Activated CD8-positive, alpha-beta T cell treated with anti-CD3 and anti-CD28 coated beads, Interleukin-2, amount 10 ng/mL, durations not matched to agents 7 days and 5 days (primary cell): ENCODE data around the gene PRIM2. TPM values are rescaled to one million over a fixed set of nuclear protein-coding genes. Genes with fewer than 3 reads are reported as not detected.
"Not testable (repeated sequence)": the region's sequence is repeated elsewhere in the genome, so short reads cannot be mapped to it uniquely, and the experiment has no call there.

ENCODE experiments used
- ATAC-seq: fragments of 150-1000 bp; cut with Tn5 transposase; one replicate; pipeline ENCODE4 v1.10.0; 2021; ENCODE audit warnings: moderate library complexity
- CTCF ChIA-PET: fragments of 350-600 bp; sonication (Branson Sonifier 250); formaldehyde crosslinking; loops from one replicate; lab custom pipeline; 2021; ENCODE audit warnings: antibody characterized with exemption; lab: Charles Lee
- POLR2A ChIA-PET: fragments of 350-600 bp; sonication (Branson Sonifier 250); formaldehyde crosslinking; loops from one replicate; lab custom pipeline; 2021; ENCODE audit warnings: antibody characterized with exemption; lab: Charles Lee
- DNase-seq: peaks from one replicate; pipeline ENCODE4 v3.0.0-alpha.2; 2020
- H3K27ac Mint-ChIP-seq: one replicate; pipeline ENCODE4 v1.8.0; 2021; ENCODE audit warnings: mild to moderate bottlenecking, mixed read lengths
- H3K27me3 Mint-ChIP-seq: one replicate; pipeline ENCODE4 v1.8.0; 2021; ENCODE audit warnings: low read depth, mixed read lengths
- H3K36me3 Mint-ChIP-seq: one replicate; pipeline ENCODE4 v1.8.0; 2021; ENCODE audit warnings: low read depth, mixed read lengths
- H3K4me1 Mint-ChIP-seq: one replicate; pipeline ENCODE4 v1.8.0; 2021; ENCODE audit warnings: low read depth, mixed read lengths
- H3K4me3 Mint-ChIP-seq: one replicate; pipeline ENCODE4 v1.8.0; 2021; ENCODE audit warnings: mild to moderate bottlenecking, mixed read lengths
- H3K9me3 Mint-ChIP-seq: one replicate; pipeline ENCODE4 v1.8.0; 2022; ENCODE audit warnings: mixed read lengths; ENCODE audit not compliant: insufficient read depth
- total RNA-seq, 2 experiments: library from RNA; stranded (reverse); gene quantifications; one replicate each; pipeline ENCODE4 v1.2.3, GENCODE V29; 2021

The PRIM2 gene, protein sequence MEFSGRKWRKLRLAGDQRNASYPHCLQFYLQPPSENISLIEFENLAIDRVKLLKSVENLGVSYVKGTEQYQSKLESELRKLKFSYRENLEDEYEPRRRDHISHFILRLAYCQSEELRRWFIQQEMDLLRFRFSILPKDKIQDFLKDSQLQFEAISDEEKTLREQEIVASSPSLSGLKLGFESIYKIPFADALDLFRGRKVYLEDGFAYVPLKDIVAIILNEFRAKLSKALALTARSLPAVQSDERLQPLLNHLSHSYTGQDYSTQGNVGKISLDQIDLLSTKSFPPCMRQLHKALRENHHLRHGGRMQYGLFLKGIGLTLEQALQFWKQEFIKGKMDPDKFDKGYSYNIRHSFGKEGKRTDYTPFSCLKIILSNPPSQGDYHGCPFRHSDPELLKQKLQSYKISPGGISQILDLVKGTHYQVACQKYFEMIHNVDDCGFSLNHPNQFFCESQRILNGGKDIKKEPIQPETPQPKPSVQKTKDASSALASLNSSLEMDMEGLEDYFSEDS
- 10 to 100 TPM; 41.4 to 46.5 TPM for total RNA-seq

- peak; percentile 89 for DNase-seq
- no peaks in the 10 kb centered on the region for H3K9me3 Mint-ChIP-seq
- peaks cover 9% of the 10 kb centered on the region for H3K27me3 Mint-ChIP-seq
- peak; percentile 91 for ATAC-seq
- H3K4me3 Mint-ChIP-seq: peak within 1 kb of the TSS; percentile 100
- ChIA-PET CTCF (interaction anchor here (0.7 to 5.3 kb wide), 33 partner anchors 8 to 775 kb away, joined by 3 to 113 read pairs (median 4); partner anchors contain the start of genes BAG2, BEND6, RAB23 and ZNF451), POLR2A (interaction anchor here (1.0 kb wide), 2 partner anchors 228 to 415 kb away, joined by 3 read pairs; partner anchors contain the start of gene ZNF451)
- H3K27ac Mint-ChIP-seq: peak within 1 kb of the TSS; percentile 97
- H3K36me3 Mint-ChIP-seq: peaks cover 44% of the 10 kb centered on the region
- H3K4me1 Mint-ChIP-seq: peaks cover 42% of the 10 kb centered on the region
These were observed at the start of gene PRIM2 for GRCh38 chr6:57317060-57317943. Gene PRIM2, plus strand, starts transcription at chr6:57317630. Its CDS starts 816 bp downstream, at chr6:57318446.

DNA sequence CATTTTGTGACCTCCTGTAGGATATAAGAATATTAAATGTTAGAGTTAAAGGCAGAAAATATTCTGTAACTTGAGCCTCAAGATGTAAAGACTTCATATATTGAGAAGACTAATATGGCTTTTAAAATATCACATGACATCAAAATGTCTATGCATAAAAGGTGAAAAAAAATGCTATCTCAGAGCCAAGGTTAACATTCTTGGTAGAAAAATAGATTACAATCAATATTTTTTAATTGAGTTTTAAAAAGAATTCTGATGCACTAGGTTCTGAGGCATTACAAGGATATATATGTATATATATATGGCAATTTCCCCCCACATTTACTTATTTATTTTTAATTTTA lies 49.2 kb upstream of the PRIM2 start:
- Mint-ChIP-seq H3K27ac (no peak overlapping the region), H3K27me3 (peaks cover 13% of the 10 kb centered on the region), H3K4me1 (no peaks in the 10 kb centered on the region), H3K4me3 (no peak overlapping the region), H3K9me3 (no peaks in the 10 kb centered on the region), H3K36me3 (no peaks in the 10 kb centered on the region)
- POLR2A ChIA-PET: no interaction called here
- DNase-seq (no peak), ATAC-seq (no peak)
- CTCF ChIA-PET: no interaction called here

- H3K27ac Mint-ChIP-seq, H3K4me3 Mint-ChIP-seq, ATAC-seq, CTCF ChIA-PET, H3K9me3 Mint-ChIP-seq, H3K4me1 Mint-ChIP-seq, H3K36me3 Mint-ChIP-seq, POLR2A ChIA-PET, DNase-seq: not testable (repeated sequence)
- H3K27me3 Mint-ChIP-seq: peaks cover 12% of the 10 kb centered on the region
These were observed 43.2 kb upstream of the PRIM2 start for GRCh38 chr6:57274113-57274824.

GRCh38 chr6:57275384-57275783 lies 42.0 kb upstream of the PRIM2 start:
- CTCF ChIA-PET: no interaction called here
- no peak for ATAC-seq
- H3K4me3 Mint-ChIP-seq: no peak overlapping the region

DNA sequence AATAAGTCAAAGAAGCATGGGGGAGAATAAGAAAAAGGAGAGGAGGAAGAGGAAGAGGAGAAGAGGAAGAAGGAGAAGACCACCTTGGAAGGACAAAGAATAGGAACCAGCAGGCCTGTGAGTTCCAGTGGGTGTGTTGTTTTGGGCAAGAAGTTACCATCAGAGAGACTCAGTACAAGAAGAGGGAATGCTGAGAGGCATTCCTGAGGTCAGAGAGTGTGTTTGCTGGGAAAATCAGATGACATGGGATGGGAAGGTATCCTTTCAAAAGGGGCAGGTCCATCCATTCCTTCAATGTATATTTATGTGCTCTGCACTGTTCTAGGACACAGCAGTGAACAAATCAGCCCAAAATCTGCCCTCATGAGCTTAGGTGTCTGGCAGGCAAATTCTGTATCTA lies 40.5 kb upstream of the PRIM2 start:
- Mint-ChIP-seq H3K4me1 (no peaks in the 10 kb centered on the region), H3K27ac (no peak overlapping the region), H3K9me3 (no peaks in the 10 kb centered on the region), H3K36me3 (no peaks in the 10 kb centered on the region), H3K27me3 (peaks cover 9% of the 10 kb centered on the region), H3K4me3 (no peak overlapping the region)
- ChIA-PET POLR2A (no interaction called here), CTCF (no interaction called here)
- DNase-seq: no peak
- ATAC-seq: no peak

More at GRCh38 chr6:57275384-57275783, 42.0 kb upstream of the PRIM2 start:
- Mint-ChIP-seq H3K4me1 (no peaks in the 10 kb centered on the region), H3K27me3 (peaks cover 16% of the 10 kb centered on the region), H3K9me3 (no peaks in the 10 kb centered on the region), H3K36me3 (no peaks in the 10 kb centered on the region), H3K27ac (no peak overlapping the region)
- no peak for DNase-seq
- POLR2A ChIA-PET: no interaction called here

DNA sequence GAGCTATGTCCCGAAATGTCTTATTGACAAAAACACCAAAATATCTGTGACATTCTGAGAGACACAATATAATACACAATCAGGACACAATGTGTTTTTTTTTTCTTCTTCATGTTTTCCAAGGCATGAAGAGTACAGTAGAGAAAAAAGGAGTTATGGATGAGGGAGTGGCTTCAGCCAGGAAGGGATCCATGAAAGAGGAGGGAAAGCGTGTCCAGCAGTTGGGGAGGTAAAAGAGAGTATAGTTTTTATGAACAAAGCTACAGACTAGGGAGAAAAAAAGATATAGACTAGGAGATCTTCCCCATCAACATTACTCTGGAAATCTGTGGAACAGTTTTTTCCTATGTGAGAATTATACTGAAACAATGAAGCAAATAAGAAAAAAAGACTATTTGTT lies 38.9 kb upstream of the PRIM2 start:
- Mint-ChIP-seq H3K4me3 (no peak overlapping the region), H3K9me3 (no peaks in the 10 kb centered on the region), H3K27me3 (peaks cover 7% of the 10 kb centered on the region), H3K27ac (no peak overlapping the region), H3K4me1 (no peaks in the 10 kb centered on the region), H3K36me3 (no peaks in the 10 kb centered on the region)
- ChIA-PET POLR2A (no interaction called here), CTCF (no interaction called here)
- ATAC-seq: no peak
- no peak for DNase-seq

DNA sequence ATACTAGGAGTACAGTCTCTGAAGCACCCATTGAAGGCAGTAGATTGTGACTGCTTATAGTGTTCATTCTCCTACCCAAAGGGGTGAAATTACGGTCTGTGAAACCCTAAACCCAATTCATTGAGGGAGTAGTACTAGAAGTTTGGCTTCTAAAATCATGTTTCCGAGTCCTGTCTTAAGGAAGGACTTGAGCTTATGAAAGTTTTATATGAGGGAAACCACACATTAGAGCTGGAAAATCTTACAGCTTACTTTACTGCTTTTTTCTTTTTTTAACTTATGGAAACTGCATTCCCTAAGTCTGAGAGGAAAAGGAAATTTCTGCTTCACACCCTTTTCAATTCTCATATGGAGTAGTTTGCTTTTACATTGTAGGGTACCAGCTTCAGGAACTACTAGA lies 38.4 kb upstream of the PRIM2 start:
- CTCF ChIA-PET: no interaction called here
- POLR2A ChIA-PET: no interaction called here
- Mint-ChIP-seq H3K27me3 (peaks cover 7% of the 10 kb centered on the region), H3K4me1 (no peaks in the 10 kb centered on the region), H3K4me3 (no peak overlapping the region), H3K27ac (no peak overlapping the region), H3K9me3 (no peaks in the 10 kb centered on the region), H3K36me3 (no peaks in the 10 kb centered on the region)
- no peak for ATAC-seq
- no peak for DNase-seq

DNA sequence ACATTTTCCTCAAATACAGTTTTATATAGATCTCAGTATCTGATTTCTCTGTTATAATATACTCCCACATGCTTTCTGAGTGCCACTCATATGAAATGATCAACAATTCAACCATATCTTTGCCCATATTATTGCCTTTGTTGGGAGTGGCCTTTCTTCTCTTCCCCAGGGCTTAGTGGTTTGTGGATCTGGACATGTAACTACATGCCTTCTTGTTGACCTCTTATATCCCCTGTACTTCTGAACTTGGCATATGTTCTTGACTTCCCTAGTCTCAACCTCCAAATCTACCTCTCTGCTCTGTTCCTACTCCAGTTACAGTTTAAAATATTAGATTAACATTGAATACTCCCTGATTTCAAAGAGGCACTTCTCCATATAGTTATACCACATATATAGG lies 34.3 kb upstream of the PRIM2 start:
- CTCF ChIA-PET: no interaction called here

DNA sequence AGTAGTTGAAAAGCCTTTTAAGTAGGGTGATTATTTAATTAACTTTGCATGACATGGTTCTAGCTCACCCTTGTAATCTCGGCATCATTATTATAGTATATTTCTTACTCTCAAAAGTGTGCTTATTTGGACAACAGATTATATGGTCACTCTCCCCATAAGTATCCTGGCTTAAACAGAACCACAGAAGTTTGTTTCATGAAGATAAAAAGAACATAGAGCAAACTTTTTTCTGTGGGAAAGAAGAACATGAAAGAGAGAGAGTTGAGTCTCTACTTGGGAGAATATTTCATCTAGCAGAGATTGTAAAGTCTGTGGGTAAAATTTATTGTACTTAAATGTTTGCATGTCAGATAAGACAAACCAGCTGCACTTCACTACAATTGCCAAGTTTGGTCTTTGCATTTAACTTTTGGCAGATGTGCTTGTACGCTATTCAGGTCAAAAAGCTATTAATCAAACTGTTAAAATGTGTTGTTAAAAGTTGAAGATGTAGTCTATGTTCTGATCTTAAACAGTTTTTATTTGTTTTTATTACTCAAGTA lies 33.4 kb upstream of the PRIM2 start:
- Mint-ChIP-seq H3K4me3 (no peak overlapping the region), H3K9me3 (no peaks in the 10 kb centered on the region), H3K27ac (no peak overlapping the region), H3K4me1 (no peaks in the 10 kb centered on the region), H3K27me3 (peaks cover 7% of the 10 kb centered on the region), H3K36me3 (no peaks in the 10 kb centered on the region)
- CTCF ChIA-PET: no interaction called here
- ATAC-seq (no peak), DNase-seq (no peak)
- POLR2A ChIA-PET: no interaction called here

More for the DNA sequence above, 34.3 kb upstream of the PRIM2 start:
- Mint-ChIP-seq H3K9me3 (no peaks in the 10 kb centered on the region), H3K36me3 (no peaks in the 10 kb centered on the region), H3K27me3 (peaks cover 4% of the 10 kb centered on the region), H3K27ac (no peak overlapping the region), H3K4me3 (no peak overlapping the region), H3K4me1 (no peaks in the 10 kb centered on the region)
- POLR2A ChIA-PET: no interaction called here
- ATAC-seq (no peak), DNase-seq (no peak)

DNA sequence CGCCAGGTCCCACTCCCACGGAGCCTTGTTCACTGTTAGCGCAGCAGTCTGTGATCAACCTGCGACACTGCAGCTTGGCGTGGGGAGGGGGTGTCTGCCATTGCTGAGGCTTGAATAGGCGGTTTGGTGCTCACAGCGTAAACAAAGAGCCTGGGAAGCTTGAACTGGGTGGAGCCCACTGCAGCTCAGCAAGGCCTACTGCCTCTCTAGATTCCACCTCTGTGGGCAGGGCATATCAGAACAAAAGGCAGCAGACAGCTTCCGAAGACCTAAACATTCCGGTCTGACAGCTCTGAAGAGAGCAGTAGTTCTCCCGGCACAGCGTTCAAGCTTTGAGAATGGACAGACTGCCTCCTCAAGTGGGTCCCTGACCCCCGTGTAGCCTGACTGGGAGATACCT lies 29.3 kb upstream of the PRIM2 start:
- not testable (repeated sequence) for H3K4me3 Mint-ChIP-seq, ATAC-seq, H3K27ac Mint-ChIP-seq

DNA sequence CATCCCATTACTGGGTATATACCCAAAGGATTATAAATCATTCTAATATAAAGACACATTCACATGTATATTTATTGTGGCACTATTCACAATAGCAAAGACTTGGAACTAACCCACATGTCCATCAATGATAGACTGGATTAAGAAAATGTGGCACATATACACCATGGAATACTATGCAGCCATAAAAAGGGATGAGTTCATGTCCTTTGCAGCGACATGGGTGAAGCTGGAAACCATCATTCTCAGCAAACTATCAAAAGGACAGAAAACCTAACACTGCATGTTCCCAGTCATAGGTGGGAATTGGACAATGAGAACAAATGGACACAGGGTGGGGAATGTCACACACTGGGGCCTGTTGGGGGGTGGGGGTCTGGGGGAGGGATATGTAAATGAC lies 24.0 kb upstream of the PRIM2 start:
- POLR2A ChIA-PET, H3K36me3 Mint-ChIP-seq: not testable (repeated sequence)

More for the DNA sequence above, 29.3 kb upstream of the PRIM2 start:
- POLR2A ChIA-PET, H3K4me1 Mint-ChIP-seq, DNase-seq, H3K36me3 Mint-ChIP-seq, H3K9me3 Mint-ChIP-seq: not testable (repeated sequence)
- CTCF ChIA-PET: interaction anchor here (0.6 kb wide), 1 partner anchor 374 kb away, joined by 3 read pairs; no protein-coding TSS in a partner anchor
- peaks cover 19% of the 10 kb centered on the region for H3K27me3 Mint-ChIP-seq

More for the DNA sequence above, 24.0 kb upstream of the PRIM2 start:
- H3K4me3 Mint-ChIP-seq, H3K9me3 Mint-ChIP-seq, DNase-seq, ATAC-seq, CTCF ChIA-PET, H3K4me1 Mint-ChIP-seq, H3K27ac Mint-ChIP-seq: not testable (repeated sequence)
- H3K27me3 Mint-ChIP-seq: peaks cover 25% of the 10 kb centered on the region
